HG02852 (cell line): ENCODE results near the gene TULP4.
"Not testable (repeated sequence)": the region's sequence is repeated elsewhere in the genome, so short reads cannot be mapped to it uniquely, and the experiment has no call there.

ENCODE experiments used
- ATAC-seq: cut with Tn5 transposase; IDR thresholded peaks from one replicate; pipeline ENCODE4 v1.9.1; 2021; ENCODE audit warnings: mild to moderate bottlenecking, moderate library complexity; ENCODE audit not compliant: unreplicated experiment

TULP4 gene

DNA sequence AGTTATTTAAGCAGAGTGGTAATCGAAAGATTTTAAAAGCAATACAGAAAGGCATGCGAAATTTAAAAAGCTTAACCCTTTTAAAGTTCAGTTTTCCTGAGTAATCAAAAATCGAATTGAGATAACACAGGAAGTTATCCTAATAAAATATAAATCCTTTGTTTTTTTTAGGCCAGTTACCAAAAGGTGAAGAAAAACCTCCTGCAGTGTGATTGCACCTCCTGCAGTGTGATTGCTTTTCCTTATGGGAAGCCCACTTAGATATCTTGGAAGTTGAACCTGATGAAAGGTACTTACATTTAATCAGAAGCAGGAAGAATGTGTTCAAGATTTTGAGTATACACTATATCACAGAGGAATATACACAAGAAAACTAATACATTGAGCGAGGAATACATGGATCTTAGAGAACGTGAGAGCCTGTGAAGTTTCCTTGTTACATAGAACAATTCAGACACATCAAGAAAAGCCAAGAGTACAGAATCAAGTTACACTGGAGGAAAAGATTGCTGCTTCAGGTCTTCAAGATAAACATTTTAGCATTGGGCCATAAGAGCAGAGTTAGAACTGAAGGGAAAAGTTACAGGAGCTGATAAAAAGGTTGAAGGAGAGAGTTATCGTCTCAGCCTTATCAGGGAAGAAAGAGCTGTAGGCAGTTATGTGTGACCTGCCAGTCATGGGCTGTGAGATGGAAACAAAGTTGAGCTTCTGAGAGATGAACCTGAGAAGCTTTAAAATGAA, 240.0 kb downstream of the TULP4 start:
- ATAC-seq = no peak

DNA sequence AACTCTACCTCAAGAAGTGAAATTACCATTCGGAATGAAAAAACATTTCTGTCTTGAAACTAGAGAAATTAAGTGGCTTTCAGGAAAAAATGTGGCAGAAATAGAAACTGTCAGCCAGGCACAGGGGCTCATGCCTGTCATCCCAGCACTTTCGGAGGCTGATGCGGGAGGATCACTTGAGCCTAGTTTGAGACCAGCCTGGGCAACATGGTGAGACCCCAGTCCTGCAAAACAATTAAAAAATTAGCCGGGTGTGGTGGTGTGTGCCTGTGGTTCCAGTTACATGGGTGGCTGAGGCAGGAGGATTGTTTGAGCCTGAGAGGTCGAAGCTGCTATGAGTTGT, 240.5 kb downstream of the TULP4 start:
- no peak for ATAC-seq

- no peak for ATAC-seq
Measured at GRCh38 chr6:158554611-158555361, 242.5 kb downstream of the TULP4 start.

- ATAC-seq = no peak
Measured at GRCh38 chr6:158556113-158556512, 243.8 kb downstream of the TULP4 start.

DNA sequence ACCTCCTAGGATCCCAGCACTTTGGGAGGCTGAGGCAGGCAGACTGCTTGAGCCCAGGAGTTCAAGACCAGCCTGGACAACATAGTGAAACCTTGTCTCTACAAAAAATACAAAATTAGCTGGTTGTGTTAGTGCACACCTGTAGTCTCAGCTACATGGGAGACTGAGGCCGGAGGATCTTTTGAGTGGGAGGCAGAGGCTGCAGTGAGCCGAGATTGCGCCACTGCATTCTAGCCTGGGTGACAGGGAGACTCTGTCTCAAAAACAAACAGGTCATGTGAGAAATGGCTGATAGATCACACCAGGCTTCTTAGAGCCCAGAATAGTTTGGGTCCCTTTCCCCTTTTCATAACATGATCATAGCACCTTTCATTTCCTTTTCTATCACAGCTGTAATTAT, 244.8 kb downstream of the TULP4 start:
- ATAC-seq = not testable (repeated sequence)

- no peak for ATAC-seq
Measured at GRCh38 chr6:158557927-158558326, 245.7 kb downstream of the TULP4 start.

DNA sequence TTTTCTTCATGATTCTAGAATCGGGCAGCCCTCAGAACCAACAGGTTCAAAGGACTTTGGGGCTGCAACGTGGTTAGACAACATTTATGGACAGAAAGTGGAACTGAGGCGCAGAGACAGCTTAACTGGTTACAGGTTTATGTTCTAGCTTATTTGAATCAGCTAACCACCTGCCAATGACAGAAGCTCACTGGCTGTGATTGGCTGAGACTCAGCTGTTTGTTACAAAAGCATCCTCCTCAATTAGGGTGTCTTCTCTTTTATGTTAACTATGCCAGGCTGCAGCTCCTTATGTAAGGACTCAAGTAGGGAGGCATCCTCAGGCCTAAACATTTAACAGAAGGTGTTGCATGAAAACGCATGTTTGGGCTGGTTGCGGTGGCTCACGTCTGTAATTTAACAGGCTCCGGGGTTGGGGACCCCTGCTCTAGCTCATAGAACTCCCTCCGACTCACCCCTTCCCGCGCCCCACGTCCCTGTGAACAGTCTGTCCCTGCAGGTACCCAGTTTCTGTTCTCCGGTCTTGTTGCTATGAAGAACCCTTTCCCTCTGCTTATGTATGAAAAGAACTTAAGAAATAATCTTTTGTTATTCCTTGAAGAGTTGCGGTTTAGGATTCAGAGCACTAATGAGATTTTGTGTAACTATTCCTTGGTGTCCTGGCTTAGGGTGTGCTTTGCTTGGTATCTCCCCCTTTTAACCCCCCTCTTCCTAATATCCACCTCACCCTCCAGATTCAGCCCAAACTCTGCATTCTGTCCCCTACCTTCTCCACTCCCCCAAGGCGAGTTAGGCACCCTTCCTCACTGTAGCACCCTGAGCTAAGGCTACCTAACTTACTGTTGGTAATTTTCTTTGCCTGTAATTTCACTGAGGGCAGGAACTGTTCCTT, 246.4 kb downstream of the TULP4 start:
- ATAC-seq = no peak

GRCh38 chr6:158559338-158559894, 247.2 kb downstream of the TULP4 start:
- no peak for ATAC-seq

DNA sequence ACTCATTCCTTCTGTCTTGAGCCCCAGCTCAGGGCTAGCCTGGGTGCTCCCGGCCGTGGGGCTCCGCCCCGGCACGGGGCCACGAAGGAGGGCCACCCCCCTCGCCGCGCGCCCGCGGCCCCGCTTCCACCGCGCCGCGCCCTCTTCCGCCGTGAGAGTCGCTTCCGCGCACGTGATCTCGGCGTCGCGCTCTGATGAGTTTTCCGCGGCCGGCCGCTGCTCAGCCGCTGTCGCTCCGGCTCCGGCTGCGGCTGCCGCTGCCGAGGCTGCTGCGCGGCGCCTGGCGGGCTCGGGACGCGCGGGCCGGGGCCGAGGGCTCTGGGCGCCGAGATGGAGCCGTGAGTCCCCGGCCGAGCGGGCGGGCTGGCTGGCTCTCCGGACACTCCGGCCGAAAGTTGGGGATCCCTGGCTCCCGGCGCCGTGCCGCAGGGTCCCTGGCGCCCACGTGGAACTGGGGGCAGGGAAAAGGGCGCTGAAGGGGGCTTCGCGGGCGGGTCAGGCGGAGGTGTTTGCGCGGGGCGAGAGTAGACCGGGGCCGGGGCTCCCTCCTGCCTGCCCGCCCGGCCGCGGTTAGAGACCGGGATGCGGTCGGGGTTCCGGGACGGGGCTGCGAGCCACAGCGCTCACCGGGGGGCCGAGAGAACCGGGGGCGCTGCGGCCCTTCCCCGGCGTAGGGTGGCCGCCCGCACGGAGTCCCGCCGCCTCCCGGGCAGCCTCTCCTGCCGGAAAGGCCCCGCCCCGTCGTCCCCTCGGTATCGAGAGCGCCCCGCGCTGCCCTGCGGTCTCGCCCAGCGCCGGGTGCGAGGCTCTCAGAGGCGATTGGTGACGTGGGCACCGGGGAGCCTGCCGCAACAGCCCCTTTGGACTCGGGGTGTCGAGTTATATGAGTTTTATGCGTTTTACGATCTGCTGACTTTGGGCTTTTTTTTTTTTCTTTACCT, 247.9 kb downstream of the TULP4 start, which contains the start of gene TMEM181:
TMEM181 (plus strand) TSS at position 197 of the 941 bp plus-strand sequence; CDS start at position 331, 134 bp downstream.
- peak; percentile 88 for ATAC-seq

- no peak for ATAC-seq
Measured at GRCh38 chr6:158560836-158561320, 248.6 kb downstream of the TULP4 start.
